Stromal cell of bone marrow (primary cell): ENCODE results near the gene FGFRL1.
"Not testable (repeated sequence)": the region's sequence is repeated elsewhere in the genome, so short reads cannot be mapped to it uniquely, and the experiment has no call there.

Experiments
- DNase-seq: peaks from one replicate; pipeline ENCODE4 v3.0.0-alpha.2; 2012; ENCODE audit warnings: low read depth

Gene FGFRL1

GRCh38 chr4:992297-993110 lies 18.9 kb upstream of the FGFRL1 start:
- no peak for DNase-seq

GRCh38 chr4:993111-994029 lies 18.1 kb upstream of the FGFRL1 start, which contains the start of gene SLC26A1:
Gene SLC26A1 (minus strand): TSS chr4:993404. CDS start chr4:991703, 1,701 bp downstream.
- DNase-seq: no peak

- no peak for DNase-seq
These were observed 16.0 kb upstream of the FGFRL1 start for GRCh38 chr4:995311-996026.

- no peak for DNase-seq
These were observed 15.1 kb upstream of the FGFRL1 start for GRCh38 chr4:996030-996996.

GRCh38 chr4:996997-997374 lies 14.4 kb upstream of the FGFRL1 start:
- no peak for DNase-seq

GRCh38 chr4:997375-998071 lies 13.9 kb upstream of the FGFRL1 start:
- DNase-seq: no peak

GRCh38 chr4:998096-998691 lies 13.2 kb upstream of the FGFRL1 start:
- DNase-seq: no peak

GRCh38 chr4:999240-999863 lies 12.1 kb upstream of the FGFRL1 start:
- not testable (repeated sequence) for DNase-seq

GRCh38 chr4:999882-1000425 lies 11.5 kb upstream of the FGFRL1 start:
- DNase-seq: no peak

- DNase-seq: no peak
These were observed 10.7 kb upstream of the FGFRL1 start for GRCh38 chr4:1000686-1001260.

GRCh38 chr4:1001561-1002130 lies 9.8 kb upstream of the FGFRL1 start:
- no peak for DNase-seq

GRCh38 chr4:1002131-1002630 lies 9.2 kb upstream of the FGFRL1 start:
- DNase-seq: no peak

GRCh38 chr4:1002631-1003251 lies 8.7 kb upstream of the FGFRL1 start:
- DNase-seq: no peak

- no peak for DNase-seq
These were observed 8.0 kb upstream of the FGFRL1 start for GRCh38 chr4:1003271-1004070.

GRCh38 chr4:1004071-1004418 lies 7.4 kb upstream of the FGFRL1 start:
- DNase-seq: no peak

GRCh38 chr4:1004557-1005485 lies 6.6 kb upstream of the FGFRL1 start:
- DNase-seq: no peak
